ENCODE measurements around the gene LRRC3. TPM values are rescaled to one million over a fixed set of nuclear protein-coding genes. Genes with fewer than 3 reads are reported as not detected.
A peak's percentile ranks its signal among the peaks of the same experiment; 100 is the strongest.

Gene LRRC3
- total and polyA plus RNA-seq, 2 of the 8 experiments (the other 6 are each of a cell fraction or from before 2014, with no cell fraction given), result 3.1 to 5.4 TPM

GRCh38 chr21:44444286-44444931 lies 10.9 kb upstream of the LRRC3 start:
- H2BK15ac ChIP-seq (ENCODE audit: low read length), result peak overlapping the region; percentile 95; the same call in 1 of the 2 replicates
- no peak overlapping the region for H3K4ac ChIP-seq (replicated peaks; ENCODE audit: insufficient read length, low read depth, low read length)
- H4K20me1 ChIP-seq (replicated peaks in 1 of 2; ENCODE audit: control insufficient read depth in 1 of 2, insufficient read depth in 2 of 2, low read length in 2 of 2), result no peaks in the 10 kb centered on the region
- no peak overlapping the region for H3K27ac ChIP-seq (ENCODE audit: low read depth, low read length)
- no peak overlapping the region for H2BK120ac ChIP-seq (replicated peaks; ENCODE audit: low read depth, low read length)
- H3K79me1 ChIP-seq (ENCODE audit: low read depth, low read length), result no peaks in the 10 kb centered on the region
- H3K14ac ChIP-seq (ENCODE audit: insufficient read length), result no peak overlapping the region
- H3K18ac ChIP-seq (ENCODE audit: extremely low read depth, low read length), result no peak overlapping the region
- H3K23ac ChIP-seq (ENCODE audit: insufficient read length), result no peak overlapping the region
- peak in 1 of 2 experiments; percentile 85 for DNase-seq (ENCODE audit: low read depth in 1 of 2, low spot score in 2 of 2)
- no peak overlapping the region for H4K5ac ChIP-seq (ENCODE audit: insufficient read length, low read depth, low read length)
- H3K79me2 ChIP-seq (ENCODE audit: control insufficient read depth in 1 of 2, insufficient read depth in 2 of 2, low read length in 2 of 2), result no peaks in the 10 kb centered on the region
- H4K91ac ChIP-seq (replicated peaks; ENCODE audit: insufficient read length, low read length), result peak overlapping the region; percentile 36
- H3K56ac ChIP-seq (replicated peaks; ENCODE audit: insufficient read length, low read depth, low read length), result no peak overlapping the region
- peak overlapping the region; percentile 84; the same call in 1 of the 2 replicates for H2BK12ac ChIP-seq (ENCODE audit: low read depth, low read length)
- no peak overlapping the region; the same call in 1 of the 2 replicates for H2AK5ac ChIP-seq (ENCODE audit: low read depth, low read length)
- no peaks in the 10 kb centered on the region for H3K9me3 ChIP-seq (ENCODE audit: insufficient read depth in 2 of 2, low read depth in 1 of 2, low read length in 1 of 2)
- no peaks in the 10 kb centered on the region; a peak in 1 of 7 replicates for H3K4me1 ChIP-seq (replicated peaks in 1 of 4; ENCODE audit: control insufficient read depth in 3 of 4, insufficient read depth in 4 of 4, low read length in 3 of 4)
- ChIA-PET CTCF (ENCODE audit: partially characterized antibody) (interaction anchor here (0.7 to 4.7 kb wide), 20 partner anchors 10 to 128 kb away, joined by 3 to 20 read pairs (median 4); partner anchors contain the start of gene KRTAP10-4), POLR2A (ENCODE audit: partially characterized antibody) (interaction anchor here (0.5 to 1.9 kb wide), 3 partner anchors 12 to 85 kb away, joined by 4 to 5 read pairs (median 4); no protein-coding TSS in a partner anchor)
- peak overlapping the region; percentile 51; the same call in 1 of the 2 replicates for H2AFZ ChIP-seq (ENCODE audit: low read length)
- no peak overlapping the region for H3K4me3 ChIP-seq (ENCODE audit: extremely low read depth in 1 of 4, insufficient read depth in 2 of 4, low read depth in 3 of 4, low read length in 4 of 4)
- no peak overlapping the region for H3K4me2 ChIP-seq (ENCODE audit: insufficient read depth in 1 of 2, low read depth in 2 of 2, low read length in 2 of 2)
- no peak for FAIRE-seq
- H4K8ac ChIP-seq (ENCODE audit: extremely low read depth, insufficient read depth, low read length), result no peak overlapping the region
- no peak overlapping the region for H2BK5ac ChIP-seq (ENCODE audit: low read depth, low read length)
- WGBS, 2 experiments (ENCODE audit: extremely low coverage in 1 of 2, insufficient coverage in 1 of 2, insufficient read length in 1 of 2, insufficient replicate concordance in 2 of 2, low coverage in 1 of 2, low lambda C conversion rate in 2 of 2, missing lambda C conversion rate in 1 of 2), result 67% methylated on average over 20 of the region's 21 CpGs; no CpG with 5 or more reads in 1 of the 2 experiments
- H3K27me3 ChIP-seq (replicated peaks in 1 of 4; ENCODE audit: control insufficient read depth in 3 of 4, extremely low read depth in 1 of 4, insufficient read depth in 3 of 4, low read length in 3 of 4), result no peaks in the 10 kb centered on the region
- no peak overlapping the region for H3K9ac ChIP-seq (replicated peaks in 1 of 4; ENCODE audit: extremely low read depth in 1 of 4, low read depth in 3 of 4, low read length in 3 of 4)
- H3K23me2 ChIP-seq (ENCODE audit: low read depth, low read length), result no peaks in the 10 kb centered on the region
- H2BK20ac ChIP-seq (ENCODE audit: low read length), result no peak overlapping the region
- H3K36me3 ChIP-seq (ENCODE audit: control insufficient read depth in 2 of 4, insufficient read depth in 4 of 4, low read length in 3 of 4), result no peaks in the 10 kb centered on the region
- TF ChIP-seq GABPA (IDR thresholded peaks at IDR 0.05; ENCODE audit: borderline replicate concordance, insufficient read depth, low read length) (peak; percentile 68; the same call in 1 of the 2 replicates), CTCF (IDR thresholded peaks at IDR 0.05; ENCODE audit: control extremely low read depth in 1 of 3, insufficient read depth in 1 of 3, low read depth in 1 of 3, low read length in 3 of 3) (peak in 2 of 3 experiments; percentile 75 to 93; a peak in 3 of 4 replicates), KDM1A (IDR thresholded peaks at IDR 0.05; ENCODE audit: borderline replicate concordance, low read length) (peak; percentile 95), MAX (IDR thresholded peaks at IDR 0.05) (peak; percentile 72), CREB1 (IDR thresholded peaks at IDR 0.05) (peak; percentile 65), TBP (IDR thresholded peaks at IDR 0.05; ENCODE audit: low read depth, low read length) (0 out of 2 replicates have a peak, but pooled peaks have one; percentile 12), EZH2 (IDR thresholded peaks at IDR 0.05; ENCODE audit: low read depth, low read length, severe bottlenecking) (no peak), HDAC2 (IDR thresholded peaks at IDR 0.05; ENCODE audit: borderline replicate concordance in 1 of 2, low read depth in 2 of 2, low read length in 2 of 2) (0 out of 4 replicates have a peak, but pooled peaks of 1 of the 2 experiments have one; percentile 10)

Data from H1 (cell line).